GM18520 (cell line): ENCODE data around the gene NDUFV2.
A peak's percentile ranks its signal among the peaks of the same experiment; 100 is the strongest.

Source experiments
- ATAC-seq: cut with Tn5 transposase; IDR thresholded peaks from one replicate; pipeline ENCODE4 v1.9.1; 2021; ENCODE audit not compliant: unreplicated experiment

NDUFV2 gene

DNA sequence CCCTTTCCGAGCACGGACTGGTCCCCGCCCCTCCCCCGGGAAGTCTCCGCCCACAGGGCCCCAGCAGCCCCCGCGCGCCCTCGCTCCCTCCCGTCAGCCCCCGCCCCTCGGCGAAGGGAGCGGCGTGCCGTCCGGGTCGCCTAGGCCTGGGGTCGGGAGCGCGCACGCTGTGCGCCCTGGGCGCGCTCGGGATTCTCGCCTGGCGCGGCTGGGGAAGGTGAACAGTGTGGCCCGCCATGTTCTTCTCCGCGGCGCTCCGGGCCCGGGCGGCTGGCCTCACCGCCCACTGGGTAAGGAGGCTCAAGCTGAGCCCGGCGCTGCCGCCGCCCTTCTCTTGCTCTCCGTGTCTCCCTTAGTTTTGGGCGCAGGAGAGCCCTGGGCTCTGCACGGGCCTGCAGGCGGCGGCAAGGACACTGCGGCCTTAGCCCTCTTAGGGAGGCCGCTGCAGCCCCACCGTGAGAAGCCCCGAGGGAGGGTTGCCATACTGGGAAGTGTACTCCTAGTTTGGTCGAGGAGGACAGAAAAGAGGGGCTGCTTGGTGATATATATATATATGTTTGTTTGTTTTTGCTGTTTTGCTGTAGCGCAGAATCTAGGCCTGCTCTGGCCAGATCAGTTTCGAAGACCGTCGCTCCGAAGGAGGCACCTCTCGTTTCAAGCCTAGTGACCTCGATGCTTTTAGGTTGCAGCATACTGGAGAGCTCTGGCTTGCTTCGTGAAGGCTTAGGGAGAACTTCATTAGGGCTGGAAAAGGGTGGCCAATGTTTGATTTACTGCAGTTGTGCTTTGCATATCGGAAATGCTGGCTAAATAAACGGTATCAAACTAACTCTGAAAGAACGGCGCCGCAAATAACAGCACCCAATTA is at the start of gene NDUFV2:
TSS of gene NDUFV2 (plus strand) at position 192 of the 868 bp plus-strand sequence. CDS start at position 237, 45 bp downstream.
- ATAC-seq: peak; percentile 92

GRCh38 chr18:9053814-9054213 is 48.7 kb upstream of the NDUFV2 start:
- ATAC-seq: no peak

DNA sequence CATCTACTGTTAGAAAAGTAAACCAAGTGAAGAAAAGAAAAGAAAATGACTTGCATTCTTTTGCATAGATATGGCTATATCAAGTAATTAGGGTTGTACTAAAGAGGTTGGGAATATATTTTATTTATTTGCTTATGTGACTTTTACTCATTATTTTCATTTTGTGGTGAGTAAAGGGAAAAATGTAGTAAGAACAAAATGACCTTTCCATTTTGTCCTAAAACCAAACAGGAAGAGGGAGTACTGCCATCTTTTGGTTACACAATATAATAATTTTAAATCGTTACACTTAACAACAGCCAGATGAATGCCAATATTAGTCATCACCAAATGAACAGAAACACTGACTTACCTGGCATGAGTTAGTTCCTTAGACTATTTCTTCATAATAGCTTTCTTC is 47.3 kb upstream of the NDUFV2 start:
- ATAC-seq: no peak

GRCh38 chr18:9055626-9056025 is 46.9 kb upstream of the NDUFV2 start:
- no peak for ATAC-seq

GRCh38 chr18:9057646-9058045 is 44.9 kb upstream of the NDUFV2 start:
- no peak for ATAC-seq

DNA sequence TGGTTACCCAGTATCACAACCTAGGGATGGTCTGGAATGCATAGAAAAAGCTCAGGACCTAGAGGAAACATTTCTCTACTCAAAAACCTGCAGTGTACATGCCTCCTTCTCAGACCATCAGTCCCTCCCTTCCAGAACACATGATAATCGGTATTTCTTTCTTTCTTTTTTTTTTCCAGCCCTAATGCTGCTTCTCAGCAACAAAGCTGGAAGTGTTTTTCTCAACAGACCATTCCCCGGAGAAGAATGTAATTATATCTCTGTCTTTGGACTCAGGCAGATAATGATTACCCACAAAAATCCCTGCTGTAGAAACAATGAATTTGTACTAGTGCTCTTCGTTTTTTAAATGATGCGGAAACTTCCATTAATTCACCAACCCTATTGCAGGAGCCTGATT is 44.1 kb upstream of the NDUFV2 start:
- no peak for ATAC-seq

GRCh38 chr18:9062418-9062751 is 40.1 kb upstream of the NDUFV2 start:
- ATAC-seq: no peak

- no peak for ATAC-seq
Measured at GRCh38 chr18:9065864-9066263, 36.6 kb upstream of the NDUFV2 start.

GRCh38 chr18:9066358-9066757 is 36.1 kb upstream of the NDUFV2 start:
- ATAC-seq: peak; percentile 4

GRCh38 chr18:9066817-9067306 is 35.6 kb upstream of the NDUFV2 start:
- ATAC-seq: peak; percentile 62

DNA sequence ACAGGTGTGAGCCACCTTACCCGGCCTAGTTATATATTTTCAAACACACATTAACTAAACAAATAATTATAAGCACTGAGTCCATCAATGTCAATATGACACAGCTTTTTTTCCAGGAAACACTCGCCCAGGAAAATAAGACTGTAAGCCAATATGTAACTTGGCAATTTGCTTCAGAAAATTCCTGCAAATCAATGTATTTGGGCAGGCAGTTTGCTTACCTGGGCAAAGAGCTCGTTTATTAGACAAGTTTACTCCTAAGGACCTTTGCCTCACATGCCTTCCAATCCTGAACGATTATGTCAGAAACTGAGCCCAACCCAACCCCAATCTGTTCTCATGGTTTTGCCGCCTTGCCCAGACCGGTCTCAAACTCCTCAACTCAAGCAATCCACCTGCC is 34.7 kb upstream of the NDUFV2 start:
- no peak for ATAC-seq

DNA sequence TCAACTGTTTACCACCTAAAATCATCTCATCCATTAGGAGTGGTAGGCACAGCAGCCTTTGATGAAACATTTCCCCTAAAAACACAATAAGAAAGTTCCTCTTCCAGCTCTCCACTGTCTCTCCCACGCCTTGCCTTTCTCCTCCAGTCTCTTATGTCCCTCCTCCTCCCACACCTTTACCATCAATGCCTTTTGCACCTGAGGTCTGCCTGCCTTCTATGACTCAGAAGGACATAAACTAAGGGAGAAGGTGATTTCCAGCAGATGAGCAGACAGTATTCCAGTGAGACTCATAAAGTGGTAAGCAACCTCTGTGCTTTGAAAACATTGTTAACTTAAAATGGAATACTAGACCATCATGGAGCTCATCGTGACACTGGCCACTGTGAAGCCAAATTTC is 34.2 kb upstream of the NDUFV2 start:
- ATAC-seq: no peak

- no peak for ATAC-seq
Measured at GRCh38 chr18:9069601-9070000, 32.9 kb upstream of the NDUFV2 start.

- ATAC-seq: no peak
Measured at GRCh38 chr18:9070212-9070611, 32.3 kb upstream of the NDUFV2 start.

- no peak for ATAC-seq
Measured at GRCh38 chr18:9079818-9080528, 22.5 kb upstream of the NDUFV2 start.

DNA sequence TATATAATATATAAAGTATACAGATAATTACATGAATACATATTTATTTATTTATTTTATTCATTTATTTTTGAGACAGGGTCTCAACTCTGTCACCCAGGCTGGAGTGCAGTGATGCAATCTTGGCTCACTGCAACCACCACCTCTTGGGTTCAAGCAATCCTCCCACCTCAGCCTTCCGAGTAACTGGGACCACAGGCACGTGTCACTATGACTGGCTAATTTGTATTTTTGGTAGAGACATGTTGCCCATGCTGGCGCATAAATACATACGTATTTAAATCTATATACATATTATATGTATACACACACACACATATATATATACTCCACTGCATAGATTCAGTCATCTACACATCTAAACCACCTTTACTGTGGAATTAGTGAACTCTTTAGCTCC is 20.6 kb upstream of the NDUFV2 start:
- no peak for ATAC-seq

- peak; percentile 96 for ATAC-seq
Measured at GRCh38 chr18:9082711-9083510, 19.6 kb upstream of the NDUFV2 start.

GRCh38 chr18:9086015-9086414 is 16.5 kb upstream of the NDUFV2 start:
- no peak for ATAC-seq

- ATAC-seq: no peak
Measured at GRCh38 chr18:9086624-9087023, 15.9 kb upstream of the NDUFV2 start.

DNA sequence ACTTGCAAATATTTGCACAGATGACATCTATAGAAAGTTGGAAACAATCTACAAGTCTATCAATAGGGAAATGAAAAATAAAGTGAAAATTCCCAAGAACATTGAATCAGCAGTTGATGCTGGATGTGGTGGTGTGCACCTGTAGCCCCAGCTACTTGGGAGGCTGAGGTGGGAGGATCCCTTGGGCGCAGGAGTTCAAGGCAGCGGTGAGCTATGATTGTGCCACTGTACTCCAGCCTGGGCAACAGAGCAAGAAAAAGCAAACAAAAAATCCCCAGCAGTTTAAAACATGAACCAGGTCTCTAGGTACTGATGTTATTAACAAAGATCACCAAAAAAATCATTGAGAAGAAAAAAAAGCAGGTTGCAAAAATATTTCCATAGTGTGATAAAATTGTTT is 15.4 kb upstream of the NDUFV2 start:
- no peak for ATAC-seq

GRCh38 chr18:9088252-9088651 is 14.2 kb upstream of the NDUFV2 start:
- ATAC-seq: no peak
